GM12873 (cell line): ENCODE results near the gene ATP8B4.

Experiments used
- CTCF ChIP-seq: IDR thresholded peaks from 2 replicates; pipeline ENCODE4 v1.5.1; 2012; ENCODE audit warnings: low read depth, mild to moderate bottlenecking, moderate library complexity, low read length, control low read depth; ENCODE audit not compliant: insufficient read depth; ENCODE audit errors: missing control alignments

The ATP8B4 gene

GRCh38 chr15:50066202-50066601 lies 52.8 kb downstream of the ATP8B4 start:
- no peak for TF ChIP-seq CTCF

- TF ChIP-seq CTCF: no peak
Measured at GRCh38 chr15:50065279-50065678, 53.8 kb downstream of the ATP8B4 start.

- TF ChIP-seq CTCF: no peak
Measured at GRCh38 chr15:50064673-50065072, 54.4 kb downstream of the ATP8B4 start.

GRCh38 chr15:50063226-50063625 lies 55.8 kb downstream of the ATP8B4 start:
- TF ChIP-seq CTCF: no peak

GRCh38 chr15:50061503-50061902 lies 57.5 kb downstream of the ATP8B4 start:
- TF ChIP-seq CTCF: no peak

GRCh38 chr15:50059883-50060282 lies 59.1 kb downstream of the ATP8B4 start:
- no peak for TF ChIP-seq CTCF

- no peak for TF ChIP-seq CTCF
Measured at GRCh38 chr15:50059203-50059772, 59.7 kb downstream of the ATP8B4 start.
